Activated naive CD4-positive, alpha-beta T cell treated with anti-CD3 and anti-CD28 coated beads, Interleukin-2, amount 50 U/mL, for 72 hours (primary cell): ENCODE measurements around the gene SLC12A2. TPM values are rescaled to one million over a fixed set of nuclear protein-coding genes. Genes with fewer than 3 reads are reported as not detected.

Source experiments
- ATAC-seq, 2 donors: fragments of 150-1000 bp; cut with Tn5 transposase; 2 replicates each; pipeline ENCODE4 v1.10.0; 2021; ENCODE audit warnings: mild to moderate bottlenecking in 2 of 2, moderate library complexity in 2 of 2
- DNase-seq, 2 donors: peaks; one replicate each; pipeline ENCODE4 v3.0.0; 2021 to 2022; ENCODE audit warnings: low spot score in 2 of 2
- H3K27ac Mint-ChIP-seq, 2 donors: one replicate each; pipeline ENCODE4 v1.8.0; 2022; ENCODE audit warnings: mild to moderate bottlenecking in 2 of 2, mixed read lengths in 2 of 2
- H3K36me3 Mint-ChIP-seq, 2 donors: one replicate each; pipeline ENCODE4 v1.8.0; 2022; ENCODE audit warnings: mixed read lengths in 2 of 2
- H3K9me3 Mint-ChIP-seq, 2 donors: one replicate each; pipeline ENCODE4 v1.8.0; 2022; ENCODE audit warnings: mixed read lengths in 2 of 2
- total RNA-seq, 2 donors: library from RNA; stranded (reverse); gene quantifications; one replicate each; pipeline ENCODE4 v1.2.3, GENCODE V29; 2022

The SLC12A2 gene
- 10 to 100 TPM; 10.5 to 14.0 TPM for total RNA-seq

DNA sequence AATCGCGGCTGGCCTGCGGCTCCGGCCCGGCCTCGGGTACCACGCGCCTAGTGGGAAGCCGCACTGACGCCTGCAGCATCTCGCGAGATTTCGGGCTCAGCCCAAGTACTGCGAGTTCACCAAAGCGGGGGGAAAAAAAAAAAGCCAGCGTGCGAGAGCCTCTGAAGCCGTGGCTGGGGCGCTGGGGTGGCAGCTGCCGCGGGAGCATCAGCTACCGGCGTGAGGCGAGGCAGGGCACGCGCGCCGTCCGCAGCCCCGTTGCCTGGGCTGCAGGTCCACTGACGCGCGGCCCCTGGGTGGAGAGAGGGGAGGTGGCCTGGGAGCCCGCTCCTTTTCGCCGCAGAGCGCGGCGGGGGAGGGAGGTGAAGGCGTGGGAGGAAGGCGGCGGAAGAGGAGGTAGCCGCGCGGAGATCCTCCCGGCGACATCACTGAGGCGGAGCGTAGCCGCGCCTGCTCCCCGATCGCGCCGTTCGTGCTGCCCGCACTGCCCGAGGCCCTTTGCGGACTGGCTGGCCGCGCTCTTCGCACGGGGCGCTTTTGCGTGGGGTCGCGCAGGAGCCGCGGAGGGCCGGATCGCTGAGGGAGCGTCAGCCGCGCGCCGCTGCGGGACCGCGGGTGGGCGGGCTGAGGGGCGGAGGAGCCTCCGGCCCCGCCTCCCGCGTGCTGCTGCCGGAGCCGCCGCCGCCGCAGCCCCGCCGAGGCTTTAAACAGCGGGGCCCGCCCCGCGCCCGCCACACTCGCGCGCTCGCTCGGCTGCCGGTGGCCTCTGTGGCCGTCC is at the start of gene SLC12A2:
Gene SLC12A2 (plus strand): TSS at position 734 of the 778 bp plus-strand sequence. CDS start 189 bp downstream, outside the sequence.
- peak; percentile 76 to 78 for ATAC-seq
- peak; percentile 82 to 95 for DNase-seq
- no peaks in the 10 kb centered on the region for H3K9me3 Mint-ChIP-seq
- peak within 1 kb of the TSS; percentile 93 to 97 for H3K27ac Mint-ChIP-seq
- H3K36me3 Mint-ChIP-seq, result peaks cover 23 to 33% of the 10 kb centered on the region in 2 donors

DNA sequence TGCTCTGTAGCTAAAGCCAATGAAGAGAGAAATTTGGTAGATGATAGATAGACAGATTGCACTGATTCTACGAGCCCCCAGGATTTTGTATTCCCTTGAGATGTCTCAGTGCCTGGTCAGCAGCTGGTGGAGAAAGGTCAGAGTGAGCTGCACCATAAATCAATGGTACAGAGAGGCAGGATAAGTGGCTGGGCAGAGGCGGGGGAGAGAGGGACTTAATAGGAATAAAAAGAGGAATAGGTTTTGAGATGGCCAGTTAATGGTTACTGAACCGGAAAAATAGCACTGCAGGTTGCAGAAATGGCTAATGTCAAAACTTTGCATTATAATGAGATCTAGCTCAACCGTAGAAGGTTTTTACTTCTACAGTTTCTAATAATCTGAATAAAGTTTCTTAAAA is 47.9 kb upstream of the SLC12A2 start:
- no peak overlapping the region for H3K27ac Mint-ChIP-seq
- no peak for DNase-seq
- peaks cover 27 to 38% of the 10 kb centered on the region in 2 donors for H3K36me3 Mint-ChIP-seq
- no peak for ATAC-seq
- H3K9me3 Mint-ChIP-seq, result peaks cover 0 to 18% of the 10 kb centered on the region in 2 donors

DNA sequence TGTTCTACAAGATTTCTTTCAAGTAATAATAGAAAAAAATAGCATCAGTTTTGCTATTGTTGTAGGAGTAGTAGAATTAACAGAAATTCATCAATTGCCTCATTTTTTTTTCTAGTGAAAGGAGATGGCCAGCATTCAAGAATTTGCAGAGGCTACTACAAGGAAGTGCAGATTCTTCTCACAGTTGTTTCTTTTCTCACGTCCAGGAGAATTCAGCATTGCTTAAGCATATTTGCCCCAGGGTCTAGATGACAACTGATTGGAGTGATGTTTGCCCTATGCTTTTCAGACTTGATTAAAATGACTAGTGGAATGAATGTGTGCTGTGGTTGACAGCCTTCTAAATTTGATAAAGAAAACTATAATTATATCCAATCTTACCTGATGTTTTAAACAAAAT is 46.6 kb upstream of the SLC12A2 start:
- DNase-seq, result no peak
- no peak for ATAC-seq
- H3K36me3 Mint-ChIP-seq, result peaks cover 19 to 29% of the 10 kb centered on the region in 2 donors
- peaks cover 0 to 14% of the 10 kb centered on the region in 2 donors for H3K9me3 Mint-ChIP-seq
- no peak overlapping the region for H3K27ac Mint-ChIP-seq

GRCh38 chr5:128038643-128039042 is 44.9 kb upstream of the SLC12A2 start:
- Mint-ChIP-seq H3K9me3 (peaks cover 0 to 7% of the 10 kb centered on the region in 2 donors), H3K27ac (no peak overlapping the region), H3K36me3 (peaks cover 9 to 17% of the 10 kb centered on the region in 2 donors)
- DNase-seq, result no peak
- ATAC-seq, result no peak

DNA sequence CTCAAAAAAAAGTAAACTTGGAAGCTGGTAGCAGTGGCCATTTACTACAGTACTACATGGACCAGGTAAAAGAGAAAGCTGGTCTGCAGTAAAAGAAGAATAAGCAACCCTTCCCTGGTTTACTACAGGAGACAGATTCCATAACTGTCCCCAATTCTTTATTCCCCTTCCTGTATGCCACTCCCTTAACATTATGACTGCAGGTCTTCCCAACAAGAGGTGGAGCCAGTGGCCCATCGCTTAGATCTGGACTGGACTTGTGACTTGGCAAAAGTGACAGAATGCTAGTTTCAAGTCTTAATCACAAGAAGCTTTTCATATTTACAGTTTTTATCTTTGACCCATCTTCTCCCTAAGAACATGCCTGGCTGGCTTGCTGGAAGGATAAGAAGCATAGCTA is 42.6 kb upstream of the SLC12A2 start:
- Mint-ChIP-seq H3K9me3 (no peaks in the 10 kb centered on the region), H3K36me3 (peaks cover 8 to 12% of the 10 kb centered on the region in 2 donors), H3K27ac (no peak overlapping the region)
- ATAC-seq (no peak), DNase-seq (no peak)

- Mint-ChIP-seq H3K36me3 (peaks cover 19 to 56% of the 10 kb centered on the region in 2 donors), H3K9me3 (peaks cover 4 to 16% of the 10 kb centered on the region in 2 donors), H3K27ac (no peak overlapping the region)
- DNase-seq, result no peak
- ATAC-seq, result no peak
These were observed 30.8 kb upstream of the SLC12A2 start for GRCh38 chr5:128052780-128053179.

DNA sequence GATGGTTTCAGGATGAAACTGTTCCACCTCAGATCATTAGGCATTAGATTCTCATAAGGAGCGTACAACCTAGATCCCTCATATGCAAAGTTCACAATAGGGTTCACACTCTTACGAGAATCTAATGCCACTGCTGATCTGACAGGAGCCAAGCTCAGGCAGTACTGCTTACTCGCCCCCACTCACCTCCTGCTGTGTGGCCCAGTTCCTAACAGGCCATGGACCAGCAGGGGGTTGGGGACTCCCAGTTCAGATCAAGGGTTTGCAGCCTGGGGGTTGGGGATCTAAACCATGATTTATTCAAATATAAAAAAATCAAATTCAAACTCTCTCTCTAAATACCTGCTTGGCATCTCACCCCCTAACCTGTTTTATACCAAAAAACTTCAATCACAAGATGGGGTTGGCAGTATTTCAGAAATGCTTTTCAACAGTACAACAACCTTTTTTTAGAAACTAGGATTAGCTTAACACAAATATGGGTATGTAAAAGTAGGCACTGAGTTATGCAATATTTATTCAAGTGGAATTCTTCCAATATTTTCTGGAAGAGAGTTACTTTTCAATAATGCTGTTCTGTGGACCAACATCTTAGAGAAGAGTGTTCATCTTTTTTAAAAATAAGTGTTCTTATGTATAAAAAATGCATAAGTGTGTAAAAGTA is 30.1 kb upstream of the SLC12A2 start:
- H3K27ac Mint-ChIP-seq, result no peak overlapping the region
- H3K9me3 Mint-ChIP-seq, result peaks cover 4 to 16% of the 10 kb centered on the region in 2 donors
- DNase-seq (no peak), ATAC-seq (no peak)
- peaks cover 19 to 49% of the 10 kb centered on the region in 2 donors for H3K36me3 Mint-ChIP-seq

- DNase-seq (no peak), ATAC-seq (no peak)
- Mint-ChIP-seq H3K36me3 (peaks cover under 1 to 17% of the 10 kb centered on the region in 2 donors), H3K27ac (no peak overlapping the region), H3K9me3 (no peaks in the 10 kb centered on the region)
These were observed 22.8 kb upstream of the SLC12A2 start for GRCh38 chr5:128060644-128061385.

GRCh38 chr5:128062172-128062746 is 21.3 kb upstream of the SLC12A2 start:
- DNase-seq (no peak), ATAC-seq (no peak)
- Mint-ChIP-seq H3K27ac (no peak overlapping the region), H3K9me3 (no peaks in the 10 kb centered on the region), H3K36me3 (peaks cover 0 to 10% of the 10 kb centered on the region in 2 donors)

- no peak for DNase-seq
- peaks cover 0 to 2% of the 10 kb centered on the region in 2 donors for H3K36me3 Mint-ChIP-seq
- H3K27ac Mint-ChIP-seq, result no peak overlapping the region
- no peak for ATAC-seq
- H3K9me3 Mint-ChIP-seq, result no peaks in the 10 kb centered on the region
These were observed 9.4 kb upstream of the SLC12A2 start for GRCh38 chr5:128074171-128074570.

- DNase-seq (no peak), ATAC-seq (no peak)
- Mint-ChIP-seq H3K9me3 (no peaks in the 10 kb centered on the region), H3K27ac (no peak overlapping the region), H3K36me3 (peaks cover 0 to 4% of the 10 kb centered on the region in 2 donors)
These were observed 8.6 kb upstream of the SLC12A2 start for GRCh38 chr5:128074953-128075352.

- Mint-ChIP-seq H3K36me3 (peaks cover 6 to 19% of the 10 kb centered on the region in 2 donors), H3K27ac (no peak overlapping the region), H3K9me3 (no peaks in the 10 kb centered on the region)
- DNase-seq (no peak), ATAC-seq (no peak)
These were observed 6.0 kb upstream of the SLC12A2 start for GRCh38 chr5:128077526-128077925.

- H3K27ac Mint-ChIP-seq, result peak overlapping the region in 1 of 2 donors; percentile 93
- DNase-seq, result no peak
- no peak for ATAC-seq
- peaks cover 15 to 19% of the 10 kb centered on the region in 2 donors for H3K36me3 Mint-ChIP-seq
- no peaks in the 10 kb centered on the region for H3K9me3 Mint-ChIP-seq
These were observed 2.3 kb upstream of the SLC12A2 start for GRCh38 chr5:128081111-128081851.

GRCh38 chr5:128082551-128083032 is 974 bp upstream of the SLC12A2 start:
- DNase-seq (no peak), ATAC-seq (peak; percentile 34 to 64)
- Mint-ChIP-seq H3K36me3 (peaks cover 21 to 27% of the 10 kb centered on the region in 2 donors), H3K9me3 (no peaks in the 10 kb centered on the region), H3K27ac (peak overlapping the region; percentile 93 to 97)

GRCh38 chr5:128083811-128084227 is 253 bp downstream of the SLC12A2 start:
- Mint-ChIP-seq H3K9me3 (no peaks in the 10 kb centered on the region), H3K36me3 (peaks cover 23 to 34% of the 10 kb centered on the region in 2 donors)

More at GRCh38 chr5:128083811-128084227, 253 bp downstream of the SLC12A2 start:
- no peak overlapping the region for H3K27ac Mint-ChIP-seq
- ATAC-seq, result peak in 1 of 2 donors; percentile 13
- DNase-seq, result no peak
